ENCODE results near the gene HOXD3. TPM values are rescaled to one million over a fixed set of nuclear protein-coding genes. Genes with fewer than 3 reads are reported as not detected.

Gene HOXD3
- total and polyA plus RNA-seq, 12 donors = 0.10 to 1.1 (median 0.27) TPM; not detected in 5

DNA sequence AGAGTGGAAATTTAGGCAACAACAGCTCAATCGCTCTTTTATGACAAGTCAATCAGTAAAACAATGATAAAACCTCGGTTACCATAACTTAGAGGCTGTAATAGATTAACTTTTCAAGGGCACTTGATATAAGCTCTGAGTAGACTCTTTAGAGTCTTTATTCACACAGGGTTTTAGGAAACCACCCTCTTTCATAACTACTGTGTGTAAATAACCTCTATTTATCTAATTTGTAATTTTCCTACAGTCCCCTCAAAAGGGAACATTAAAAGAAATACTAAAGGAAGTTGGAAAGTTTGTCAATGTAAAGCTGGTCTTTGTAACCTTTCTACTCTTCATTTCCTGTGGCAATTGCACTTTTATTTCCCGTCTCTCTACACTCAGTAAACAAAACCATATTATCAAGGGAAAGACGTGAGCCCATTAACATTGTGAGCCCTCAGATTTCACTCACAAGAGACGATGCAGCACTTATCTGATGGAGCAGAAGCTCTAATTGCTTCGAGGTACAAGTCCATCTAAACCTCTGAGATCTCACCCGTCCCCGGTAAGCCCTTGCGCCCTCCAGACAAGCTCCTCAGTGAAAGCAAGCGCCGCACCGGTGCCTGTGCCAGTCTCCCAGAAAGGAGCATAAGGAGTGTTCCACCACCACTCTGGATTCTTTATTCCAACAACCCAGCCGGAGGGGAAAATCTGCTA is 30.2 kb downstream of the HOXD3 start:
- DNase-seq (no peak), ATAC-seq (no peak)
- Histone ChIP-seq H3K9me3 (no peaks in the 10 kb centered on the region), H3K27me3 (peaks cover 37 to 100% (median 100%) of the 10 kb centered on the region in 7 donors), H3K36me3 (no peaks in the 10 kb centered on the region), H3K4me1 (peaks cover 9 to 33% (median 27%) of the 10 kb centered on the region in 9 donors), H3K27ac (peak overlapping the region in 1 of 10 donors; percentile 40), H3K4me3 (peak overlapping the region in 9 of 10 donors; percentile 40 to 65 (median 55))
- intact Hi-C loops (cut with DNase I) = no loop called here
- no peak for TF ChIP-seq CTCF (IDR thresholded peaks at IDR 0.05)
- 5 to 9% methylated on average over 13 of the region's 13 CpGs for WGBS, 2 donors

GRCh38 chr2:176187899-176188773 is 31.0 kb downstream of the HOXD3 start, which contains the start of gene HOXD1:
Gene HOXD1 (plus strand): TSS chr2:176188668. CDS start chr2:176188802, 134 bp downstream.
- peak in 5 of 8 donors; percentile 37 to 79 (median 68) for ATAC-seq

GRCh38 chr2:176188774-176189680 is 31.9 kb downstream of the HOXD3 start:
- intact Hi-C loops (cut with DNase I) = no loop called here
- Histone ChIP-seq H3K4me1 (peaks cover 9 to 33% (median 27%) of the 10 kb centered on the region in 9 donors), H3K27ac (peak overlapping the region in 1 of 10 donors; percentile 40), H3K27me3 (peaks cover 37 to 100% (median 100%) of the 10 kb centered on the region in 7 donors), H3K4me3 (peak overlapping the region; percentile 37 to 65 (median 55)), H3K9me3 (no peaks in the 10 kb centered on the region), H3K36me3 (no peaks in the 10 kb centered on the region)
- DNase-seq = no peak
- ATAC-seq = peak in 2 of 8 donors; percentile 17 to 50
- WGBS, 2 donors = 1 to 3% methylated on average over 85 to 98 of the region's 98 CpGs
- no peak for TF ChIP-seq CTCF (IDR thresholded peaks at IDR 0.05)

More at GRCh38 chr2:176187899-176188773, 31.0 kb downstream of the HOXD3 start, which contains the start of gene HOXD1:
- no peaks in the 10 kb centered on the region for H3K36me3 ChIP-seq
- H3K27ac ChIP-seq = peak within 1 kb of the TSS in 1 of 10 donors; percentile 40
- TF ChIP-seq CTCF (IDR thresholded peaks at IDR 0.05) = no peak
- H3K27me3 ChIP-seq = peaks cover 37 to 100% (median 100%) of the 10 kb centered on the region in 7 donors
- H3K4me3 ChIP-seq = peak within 1 kb of the TSS; percentile 37 to 65 (median 55)
- H3K9me3 ChIP-seq = no peaks in the 10 kb centered on the region
- no peak for DNase-seq
- 1% methylated on average over 66 to 68 of the region's 68 CpGs for WGBS, 2 donors
- intact Hi-C loops (cut with DNase I) = no loop called here
- H3K4me1 ChIP-seq = peaks cover 9 to 33% (median 27%) of the 10 kb centered on the region in 9 donors
